Heart left ventricle (tissue), 13 donors: ENCODE measurements around the gene CCDC188.

Source experiments
- CTCF ChIP-seq, 12 donors: fragments of 200-600 bp; sonication (generic) in 4 of 12; IDR thresholded peaks; one replicate each; pipeline versions ENCODE4 v1.5.0 to v1.8.0; 2018 to 2022; ENCODE audit warnings: antibody characterized with exemption in 12 of 12, mild to moderate bottlenecking in 5 of 12
- POLR2A ChIP-seq, 2 donors: fragments of 450-650 bp; IDR thresholded peaks; one replicate each; pipeline ENCODE4 v1.6.1; 2017; ENCODE audit warnings: antibody characterized with exemption in 2 of 2, mild to moderate bottlenecking in 2 of 2, moderate library complexity in 2 of 2
- donor health status: ischemic (EF 13 %, LVEDD 7.1; RV severe dilation, severe dysfunction).
- donor health status: DM: no; HTN: yes; CAD: no.
- donor health status: DM: no; HTN: no; CAD: no.
- donor health status: ischemic (EF 25% LVEDD 6.9; RV normal size, moderate dysfunction).
- donor health status: ischemic (EF 25% LVEDD 5.7; RV mildly dilated, moderate dysfunction).
- donor health status: ischemic (EF 35%, LVEDD 5.7; RV mildly dilated, moderate dysfunction).
- donor health status: nonischemic (EF 11% LVEDD 7.7; RV severe dilation, severe dysfunction).
- donor health status: DM: yes; HTN: yes; CAD: no.
- donor health status: PGD.
- donor health status: ischemic (EF 29% LVEDD 5.4; RV normal size, mild dysfunction).
- donor health status: nonischemic (EF 23%, LVEDD 6.1; RV moderate dilation, normal function).

- no peak for TF ChIP-seq CTCF (IDR thresholded peaks at IDR 0.05)
- no peak for TF ChIP-seq POLR2A (IDR thresholded peaks at IDR 0.05)
These were observed 25.4 kb downstream of the CCDC188 start for GRCh38 chr22:20125201-20126174.
